Left lung (tissue), 10 donors: Measurements from ENCODE around the gene PIGL. TPM values are rescaled to one million over a fixed set of nuclear protein-coding genes. Genes with fewer than 3 reads are reported as not detected.
"Not testable (repeated sequence)": the region's sequence is repeated elsewhere in the genome, so short reads cannot be mapped to it uniquely, and the experiment has no call there.

Experiments
- ATAC-seq: fragments of 200-7000 bp; cut with Tn5 transposase; one replicate; pipeline ENCODE4 v1.9.1; 2020; ENCODE audit warnings: moderate library complexity
- DNase-seq, 4 donors: peaks; one replicate each; pipeline ENCODE4 v3.0.0-alpha.2; 2013 to 2020
- H3K27ac ChIP-seq, 2 donors: fragments of 200-600 bp; sonication (generic) in 1 of 2; one replicate each; pipeline versions ENCODE4 v1.5.0 to v1.8.0; 2020 to 2021
- H3K27me3 ChIP-seq, 2 donors: fragments of 200-600 bp; sonication (generic) in 1 of 2; one replicate each; pipeline versions ENCODE4 v1.5.0 to v1.8.0; 2020 to 2021
- H3K36me3 ChIP-seq, 2 donors: fragments of 200-600 bp; sonication (generic) in 1 of 2; one replicate each; pipeline versions ENCODE4 v1.5.0 to v1.8.0; 2020 to 2021
- H3K4me1 ChIP-seq, 2 donors: fragments of 200-600 bp; one replicate each; pipeline ENCODE4 v1.8.0; 2021
- H3K4me3 ChIP-seq, 2 donors: fragments of 200-600 bp; sonication (generic) in 1 of 2; one replicate each; pipeline versions ENCODE4 v1.5.0 to v1.8.0; 2020 to 2021; ENCODE audit warnings: mild to moderate bottlenecking in 1 of 2
- H3K9me3 ChIP-seq, 2 donors: fragments of 200-600 bp; sonication (generic) in 1 of 2; one replicate each; pipeline versions ENCODE4 v1.5.0 to v1.8.0; 2020 to 2021
- CTCF ChIP-seq, 2 donors: fragments of 200-600 bp; sonication (generic) in 1 of 2; IDR thresholded peaks; one replicate each; pipeline versions ENCODE4 v1.5.0 to v1.8.0; 2021; ENCODE audit warnings: antibody characterized with exemption in 2 of 2
- intact Hi-C, 2 donors: fragments of 100-400 bp; cut with DNase I; formaldehyde crosslinking; loops; one replicate each; pipeline versions ENCODE4 v1.11.2 to v1.14.2; 2022
- polyA plus RNA-seq, 6 donors: library from polyadenylated mRNA; unstranded; fragments of 120-200 nt; gene quantifications; one replicate each; pipeline ENCODE4 v1.2.1, GENCODE V29; 2013; ENCODE audit not compliant: insufficient read length in 6 of 6
- total RNA-seq, 2 donors: library from RNA; stranded (reverse); fragmentation: NEBNext Ultra II Directional; extraction: Animal tissue kit (Norgen Biotek cat#: 25700); gene quantifications; one replicate each; pipeline ENCODE4 v1.2.1, GENCODE V29; 2021
- donor health status: DM: no; HTN: yes; CAD: no.
- donor health status: DM: no; HTN: no; CAD: no.

The PIGL gene
- total and polyA plus RNA-seq, 8 donors, result 15.9 to 56.0 (median 40.5) TPM

DNA sequence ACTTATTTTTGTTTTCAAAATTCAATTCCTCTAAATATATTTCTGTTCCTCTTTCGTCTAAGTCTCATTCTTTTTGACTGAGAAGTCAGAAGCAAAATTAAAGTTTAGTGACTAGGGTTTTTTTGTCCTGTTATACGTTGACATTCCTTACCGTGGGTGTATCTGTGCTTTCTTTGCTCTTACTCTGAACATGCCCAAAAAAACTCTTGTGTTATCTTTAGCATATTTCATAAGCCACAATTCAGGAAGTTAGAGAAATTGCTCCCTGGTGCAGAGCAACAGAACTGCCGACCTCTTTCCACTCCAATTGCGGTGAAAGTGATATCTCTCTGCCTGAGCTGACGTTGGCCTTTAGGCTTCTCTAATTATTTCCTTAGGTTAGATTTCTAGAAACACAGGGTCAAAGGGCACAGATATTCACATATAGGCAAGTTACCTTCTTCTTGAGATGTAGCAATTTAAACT lies 70.6 kb downstream of the PIGL start:
- Histone ChIP-seq H3K36me3 (no peaks in the 10 kb centered on the region), H3K4me1 (peaks cover 27 to 60% of the 10 kb centered on the region in 2 donors), H3K9me3 (no peaks in the 10 kb centered on the region), H3K27ac (peak overlapping the region; percentile 87 to 97), H3K4me3 (no peak overlapping the region), H3K27me3 (no peaks in the 10 kb centered on the region)
- ATAC-seq, result peak; percentile 52
- intact Hi-C loops, result no loop called here
- no peak for TF ChIP-seq CTCF (IDR thresholded peaks at IDR 0.05)
- peak in 1 of 4 donors; percentile 39 for DNase-seq

DNA sequence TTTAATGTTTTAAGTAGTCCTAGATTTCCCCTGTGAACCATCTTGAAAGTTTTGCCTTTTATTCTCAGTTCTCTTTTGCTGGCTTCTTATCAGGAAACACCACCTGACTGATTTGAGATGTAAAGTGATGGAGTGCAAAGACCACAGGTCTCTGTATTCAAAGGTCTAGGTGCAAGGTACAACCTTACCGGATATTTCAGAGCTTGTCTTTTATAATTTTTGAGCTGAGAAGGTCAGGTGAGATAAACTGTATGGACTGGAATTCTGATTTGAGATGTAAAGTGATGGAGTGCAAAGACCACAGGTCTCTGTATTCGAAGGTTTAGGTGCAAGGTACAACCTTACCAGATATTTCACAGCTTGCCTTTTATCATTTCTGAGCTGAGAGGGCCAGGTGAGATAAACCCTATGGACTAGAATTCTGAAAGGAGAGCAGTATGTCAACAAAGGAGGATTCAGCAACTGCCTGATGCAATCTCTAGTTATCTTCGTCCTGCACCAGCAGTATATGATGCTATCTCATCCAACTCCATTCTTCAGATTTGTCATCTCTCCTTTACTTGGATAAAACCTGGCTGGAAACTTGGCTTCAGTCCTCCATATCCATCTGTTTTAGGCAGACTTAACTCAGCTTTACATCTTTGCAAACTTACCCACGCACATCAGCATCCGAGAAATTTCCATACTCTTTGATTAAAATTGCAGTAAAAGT lies 72.0 kb downstream of the PIGL start:
- Histone ChIP-seq H3K4me1 (peaks cover 27 to 53% of the 10 kb centered on the region in 2 donors), H3K4me3 (no peak overlapping the region), H3K27me3 (no peaks in the 10 kb centered on the region), H3K36me3 (no peaks in the 10 kb centered on the region), H3K9me3 (no peaks in the 10 kb centered on the region), H3K27ac (no peak overlapping the region)
- no peak for DNase-seq
- intact Hi-C loops, result no loop called here
- no peak for TF ChIP-seq CTCF (IDR thresholded peaks at IDR 0.05)
- ATAC-seq, result no peak

DNA sequence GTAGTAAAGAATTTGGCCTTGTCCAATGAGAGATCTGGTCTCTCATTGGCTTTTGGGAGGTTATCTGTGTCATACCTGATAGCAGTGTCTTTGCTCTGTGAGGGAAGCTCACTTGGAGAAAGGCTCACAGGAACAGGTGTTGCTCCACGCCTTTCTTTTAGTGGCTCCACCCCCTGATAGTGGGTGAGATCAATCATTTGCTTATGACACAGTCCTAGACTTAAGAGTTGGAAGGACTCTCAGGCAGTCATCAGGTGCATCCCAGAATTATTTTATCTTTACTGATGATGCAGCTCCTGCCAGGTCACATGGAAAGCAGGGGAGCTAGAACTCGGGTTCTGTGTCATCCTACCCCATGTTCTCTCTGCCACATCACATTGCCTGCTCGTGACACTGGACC lies 76.9 kb downstream of the PIGL start:
- no peak overlapping the region for H3K27ac ChIP-seq

DNA sequence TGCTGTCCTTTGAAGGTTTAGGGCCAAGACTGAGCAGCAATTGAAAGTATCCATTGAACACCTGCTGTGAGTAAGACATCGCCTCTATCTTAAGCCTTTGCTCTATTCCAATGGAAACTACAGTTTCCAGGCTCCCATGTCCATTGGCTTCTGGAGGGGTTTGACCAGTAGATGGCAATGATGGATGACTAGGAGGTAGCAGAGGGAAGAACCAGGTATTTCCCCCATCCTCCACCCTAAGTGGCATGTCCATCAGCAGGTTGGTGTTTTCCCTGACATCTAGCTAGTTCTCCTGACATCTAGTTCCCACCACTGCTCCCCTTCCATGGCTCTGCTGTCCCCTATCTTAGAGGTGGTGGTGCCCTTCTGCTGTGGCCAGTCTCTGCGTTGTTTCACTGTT lies 77.5 kb downstream of the PIGL start:
- H3K27me3 ChIP-seq, result no peaks in the 10 kb centered on the region
- intact Hi-C loops, result no loop called here
- no peaks in the 10 kb centered on the region for H3K36me3 ChIP-seq
- no peak overlapping the region for H3K4me3 ChIP-seq
- DNase-seq (no peak), ATAC-seq (no peak)
- peaks cover 0 to 3% of the 10 kb centered on the region in 2 donors for H3K4me1 ChIP-seq
- no peak for TF ChIP-seq CTCF (IDR thresholded peaks at IDR 0.05)
- no peaks in the 10 kb centered on the region for H3K9me3 ChIP-seq
- H3K27ac ChIP-seq, result no peak overlapping the region

More for the DNA sequence above, 76.9 kb downstream of the PIGL start:
- Histone ChIP-seq H3K36me3 (no peaks in the 10 kb centered on the region), H3K4me1 (peaks cover 0 to 8% of the 10 kb centered on the region in 2 donors), H3K4me3 (no peak overlapping the region), H3K9me3 (no peaks in the 10 kb centered on the region), H3K27me3 (no peaks in the 10 kb centered on the region)
- intact Hi-C loops, result no loop called here
- DNase-seq, result no peak
- ATAC-seq, result no peak
- TF ChIP-seq CTCF (IDR thresholded peaks at IDR 0.05), result no peak

GRCh38 chr17:16296072-16296471 lies 79.1 kb downstream of the PIGL start:
- H3K9me3 ChIP-seq, H3K4me1 ChIP-seq, H3K36me3 ChIP-seq, H3K4me3 ChIP-seq, intact Hi-C loops, ATAC-seq, H3K27me3 ChIP-seq, DNase-seq, H3K27ac ChIP-seq: not testable (repeated sequence)
